Stimulated activated CD4-positive, alpha-beta T cell treated with anti-CD3 and anti-CD28 coated beads, Interleukin-15, amount 100 ng/mL, for 48 hours (primary cell): ENCODE data around the gene TOR4A.

Experiments used
- DNase-seq, 2 donors: peaks; one replicate each; pipeline ENCODE4 v3.0.0-alpha.2; 2020; ENCODE audit warnings: low read depth in 2 of 2

Gene TOR4A

DNA sequence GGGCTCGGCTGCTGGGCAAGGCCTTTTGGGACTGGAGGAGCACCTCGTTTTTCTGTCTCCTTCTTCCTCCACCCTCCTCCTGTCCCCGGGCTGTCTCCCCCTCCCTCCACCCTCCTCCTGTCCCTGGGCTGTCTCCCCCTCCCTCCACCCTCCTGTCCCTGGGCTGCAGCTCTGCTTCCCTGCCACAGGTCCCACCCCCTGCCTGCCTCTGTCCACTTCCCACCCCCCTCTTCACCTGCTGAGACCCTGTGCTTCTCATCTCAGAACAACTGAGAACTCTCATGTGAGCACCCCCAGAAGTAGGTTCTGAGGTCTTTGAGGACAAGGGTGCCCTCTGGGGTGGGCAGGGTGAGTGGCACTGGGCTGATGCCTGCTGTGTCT, 5.8 kb upstream of the TOR4A start:
- no peak for DNase-seq

DNA sequence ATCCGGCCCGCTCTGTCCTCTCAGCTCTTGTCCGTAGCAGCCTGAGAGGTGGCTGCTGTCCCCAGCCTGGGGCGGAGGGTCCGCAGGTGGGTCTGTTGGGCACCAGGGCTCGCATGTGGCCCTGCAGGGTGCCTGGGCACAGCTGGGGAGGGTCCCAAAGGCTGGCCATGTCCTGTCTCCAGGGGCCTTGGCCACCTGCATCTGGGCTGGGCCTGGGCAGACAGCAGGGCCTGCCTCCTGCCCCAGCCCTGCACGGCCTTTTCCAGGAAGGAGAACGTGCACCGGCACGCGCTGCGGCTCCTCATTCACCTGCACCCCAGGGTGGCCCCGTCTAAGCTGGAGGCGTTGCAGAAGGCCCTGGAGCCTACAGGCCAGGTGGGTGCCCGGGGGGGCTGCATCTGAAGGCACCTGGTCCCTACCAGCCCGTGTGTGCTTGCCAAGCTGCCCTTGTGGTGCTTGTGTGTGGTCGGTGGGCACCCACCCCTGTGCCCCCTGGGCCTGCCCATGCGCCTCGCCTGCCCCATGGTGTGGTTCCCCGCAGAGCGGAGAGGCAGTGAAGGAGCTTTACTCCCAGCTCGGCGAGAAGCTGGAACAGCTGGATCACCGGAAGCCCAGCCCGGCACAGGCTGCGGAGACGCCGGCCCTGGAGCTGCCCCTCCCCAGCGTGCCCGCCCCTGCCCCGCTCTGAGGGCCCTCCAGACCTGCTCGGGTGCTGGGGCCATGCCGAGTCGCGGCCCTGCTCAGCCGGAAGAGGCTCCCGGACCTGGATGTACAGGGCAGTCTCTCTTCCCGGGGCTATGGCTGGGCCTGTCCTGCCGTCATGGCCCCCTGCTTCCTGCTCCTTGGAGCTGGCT, 5.1 kb upstream of the TOR4A start:
- DNase-seq, result no peak

DNA sequence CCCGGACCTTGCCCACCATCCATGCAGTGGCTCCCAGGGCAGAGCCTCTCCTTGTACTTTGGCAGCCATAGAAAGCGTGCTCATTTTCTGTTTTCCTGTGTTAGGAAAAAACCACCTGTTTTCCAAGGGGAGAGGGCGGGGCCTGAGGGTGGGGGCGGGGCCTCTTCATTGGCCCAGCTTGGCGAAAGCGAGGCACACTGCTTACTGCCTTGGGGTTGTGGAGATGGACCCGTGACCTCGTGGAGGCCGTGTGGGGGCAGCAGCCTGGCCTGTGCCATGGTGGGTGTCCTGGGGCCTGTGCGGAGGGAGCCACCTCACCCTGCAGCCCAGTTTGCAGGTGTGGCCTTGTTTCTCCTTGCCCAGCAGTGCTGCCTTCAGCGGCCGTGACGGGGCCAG, 4.4 kb upstream of the TOR4A start:
- no peak for DNase-seq

DNA sequence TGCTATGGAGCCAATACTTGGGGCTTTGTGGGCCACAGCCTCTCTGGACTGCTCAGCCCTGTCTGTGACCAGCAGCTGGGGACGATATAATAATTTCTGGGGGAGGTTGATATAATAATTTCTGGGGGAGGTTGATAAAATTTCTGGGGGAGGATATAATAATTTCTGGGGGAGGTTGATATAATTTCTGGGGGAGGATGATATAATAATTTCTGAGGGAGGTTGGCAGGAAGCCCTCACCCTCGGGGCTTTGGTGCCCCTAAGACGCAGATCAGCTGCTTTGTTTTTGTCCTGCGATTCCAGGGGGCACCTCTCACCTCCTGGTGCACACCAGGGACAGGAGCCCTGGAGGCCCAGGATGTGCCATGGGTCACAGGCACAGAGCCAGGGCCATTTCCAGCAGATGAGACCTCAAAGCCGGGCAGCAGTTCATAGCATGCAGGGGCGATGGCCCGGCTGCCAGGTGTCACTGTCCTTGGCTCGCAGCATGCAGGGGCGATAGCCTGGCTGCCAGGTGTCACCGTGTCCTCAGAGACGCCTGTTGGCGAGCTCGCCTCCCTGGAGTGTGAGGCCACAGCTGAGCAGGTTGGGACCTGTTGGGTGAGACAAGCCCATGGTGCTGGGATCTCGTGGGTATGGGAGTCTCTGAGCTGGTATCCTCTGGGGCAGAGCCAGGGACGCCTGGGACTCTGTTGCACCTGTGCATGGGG, 3.8 kb upstream of the TOR4A start:
- no peak for DNase-seq

GRCh38 chr9:137275203-137275587, 2.3 kb upstream of the TOR4A start:
- DNase-seq, result no peak

- no peak for DNase-seq
Measured at GRCh38 chr9:137275588-137276472, 1.7 kb upstream of the TOR4A start.

DNA sequence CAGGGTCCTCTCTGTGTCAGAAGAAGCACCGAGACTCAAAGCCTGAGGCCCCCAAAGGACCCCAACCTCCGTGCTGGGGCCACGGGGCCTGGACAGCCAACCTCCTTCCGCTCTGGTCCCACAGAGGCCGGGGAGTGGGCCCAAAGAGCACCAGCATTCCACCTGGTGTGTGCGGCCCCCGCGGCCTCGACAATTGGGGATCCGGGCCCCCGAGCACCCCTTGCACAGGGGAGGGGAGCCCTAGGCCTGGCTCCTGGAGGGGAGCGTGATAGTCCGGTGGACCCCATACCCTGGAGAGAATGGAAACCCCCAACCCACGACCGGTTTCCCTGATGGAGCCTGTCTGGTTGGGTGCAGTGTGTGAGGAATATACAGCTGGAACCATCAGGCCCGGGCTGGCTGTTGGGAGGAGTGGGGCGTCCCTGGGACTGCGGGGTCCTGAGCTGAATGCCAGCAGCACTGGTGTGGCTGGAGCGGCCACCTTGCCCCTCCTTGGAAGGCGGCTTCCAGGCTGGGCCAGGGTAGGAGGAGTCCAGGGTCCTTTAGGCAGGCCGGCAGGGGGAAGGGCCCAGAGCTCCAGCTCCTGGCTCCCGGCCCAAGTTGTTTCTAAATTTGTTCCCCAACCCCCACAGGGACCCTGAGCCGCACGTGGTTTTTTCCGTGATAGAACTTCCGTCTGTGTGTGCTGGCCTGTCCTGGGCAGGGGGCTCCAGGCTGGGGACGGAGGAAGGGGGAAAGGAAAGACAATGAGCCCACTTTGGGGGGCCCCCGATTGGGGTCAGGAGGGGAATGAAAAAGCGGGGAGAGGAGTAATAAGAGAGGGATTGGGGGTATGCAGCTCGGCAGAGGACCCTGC, 825 bp upstream of the TOR4A start:
- DNase-seq, result no peak

DNA sequence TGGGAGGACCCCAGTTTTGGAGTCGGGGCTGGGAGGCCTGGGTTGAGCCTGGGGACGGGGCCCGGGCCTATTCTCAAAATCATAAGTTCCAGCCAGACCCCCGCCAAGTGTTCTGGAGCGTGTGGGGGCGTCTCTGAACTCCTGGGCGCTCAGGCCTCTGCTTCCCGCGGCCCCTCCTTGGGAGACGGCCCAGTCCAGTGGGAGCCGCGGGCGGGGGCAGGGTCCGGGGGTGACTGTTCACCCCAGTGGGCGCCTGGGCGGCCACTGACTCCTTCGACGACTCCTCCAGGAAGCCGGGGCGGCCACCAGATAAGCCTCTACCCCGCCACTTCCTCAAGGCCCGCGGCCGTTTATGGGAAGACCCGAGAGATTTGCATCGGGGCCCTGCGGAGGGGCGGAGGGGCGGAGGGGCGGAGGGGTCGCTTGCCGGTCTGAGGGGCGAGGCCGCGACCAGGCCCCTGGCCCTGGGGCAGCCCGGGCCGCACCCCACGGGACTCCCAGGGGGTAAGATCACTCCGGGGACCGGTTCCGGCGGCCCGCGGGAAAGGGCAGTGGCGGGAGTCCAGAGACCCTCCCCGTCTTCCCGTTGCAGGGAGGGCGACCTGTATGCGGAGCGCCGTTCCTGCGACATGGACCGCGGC, 655 bp downstream of the TOR4A start:
- DNase-seq, result no peak

DNA sequence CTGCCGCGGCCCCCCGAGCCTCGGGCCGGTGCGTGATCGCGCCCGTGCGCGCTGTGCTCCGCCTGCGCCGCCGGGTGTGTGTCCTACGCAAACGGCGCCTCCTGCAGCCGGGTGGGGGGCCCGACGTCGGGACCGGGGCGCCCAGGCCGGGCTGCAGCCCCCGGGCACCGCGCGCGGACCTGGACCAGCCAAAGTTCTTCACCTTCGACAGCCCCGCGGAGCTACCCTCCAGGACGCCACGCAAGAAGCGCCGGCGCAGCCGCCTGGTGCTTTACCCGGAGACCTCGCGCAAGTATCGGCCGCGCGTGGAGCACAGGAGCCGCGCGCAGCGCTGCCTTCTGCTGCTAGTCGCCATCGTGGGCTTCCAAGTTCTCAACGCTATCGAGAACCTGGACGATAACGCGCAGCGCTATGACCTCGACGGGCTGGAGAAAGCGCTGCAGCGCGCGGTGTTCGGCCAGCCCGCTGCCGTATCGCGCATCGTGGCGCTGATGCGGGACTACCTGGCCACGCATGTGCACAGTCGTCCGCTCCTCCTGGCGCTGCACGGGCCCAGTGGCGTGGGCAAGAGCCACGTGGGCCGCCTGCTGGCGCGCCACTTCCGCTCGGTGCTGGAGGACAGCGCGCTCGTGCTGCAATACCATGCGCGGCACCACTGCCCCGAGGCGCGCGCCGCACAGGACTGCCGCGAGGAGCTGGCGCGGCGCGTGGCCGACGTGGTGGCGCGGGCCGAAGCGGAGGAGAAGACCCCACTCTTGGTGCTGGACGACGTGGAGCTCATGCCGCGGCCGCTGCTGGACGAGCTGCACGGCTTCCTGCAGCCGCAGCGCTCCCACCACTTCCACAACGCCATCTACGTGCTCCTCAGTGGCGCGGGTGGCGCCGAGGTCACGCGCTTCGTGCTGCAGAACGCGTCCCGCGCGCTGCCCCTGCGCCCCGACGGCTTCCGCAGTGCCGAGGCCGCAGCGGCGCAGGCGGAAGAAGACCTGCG, 1.5 kb downstream of the TOR4A start:
- DNase-seq, result no peak

GRCh38 chr9:137279741-137280473, 2.4 kb downstream of the TOR4A start:
- no peak for DNase-seq

DNA sequence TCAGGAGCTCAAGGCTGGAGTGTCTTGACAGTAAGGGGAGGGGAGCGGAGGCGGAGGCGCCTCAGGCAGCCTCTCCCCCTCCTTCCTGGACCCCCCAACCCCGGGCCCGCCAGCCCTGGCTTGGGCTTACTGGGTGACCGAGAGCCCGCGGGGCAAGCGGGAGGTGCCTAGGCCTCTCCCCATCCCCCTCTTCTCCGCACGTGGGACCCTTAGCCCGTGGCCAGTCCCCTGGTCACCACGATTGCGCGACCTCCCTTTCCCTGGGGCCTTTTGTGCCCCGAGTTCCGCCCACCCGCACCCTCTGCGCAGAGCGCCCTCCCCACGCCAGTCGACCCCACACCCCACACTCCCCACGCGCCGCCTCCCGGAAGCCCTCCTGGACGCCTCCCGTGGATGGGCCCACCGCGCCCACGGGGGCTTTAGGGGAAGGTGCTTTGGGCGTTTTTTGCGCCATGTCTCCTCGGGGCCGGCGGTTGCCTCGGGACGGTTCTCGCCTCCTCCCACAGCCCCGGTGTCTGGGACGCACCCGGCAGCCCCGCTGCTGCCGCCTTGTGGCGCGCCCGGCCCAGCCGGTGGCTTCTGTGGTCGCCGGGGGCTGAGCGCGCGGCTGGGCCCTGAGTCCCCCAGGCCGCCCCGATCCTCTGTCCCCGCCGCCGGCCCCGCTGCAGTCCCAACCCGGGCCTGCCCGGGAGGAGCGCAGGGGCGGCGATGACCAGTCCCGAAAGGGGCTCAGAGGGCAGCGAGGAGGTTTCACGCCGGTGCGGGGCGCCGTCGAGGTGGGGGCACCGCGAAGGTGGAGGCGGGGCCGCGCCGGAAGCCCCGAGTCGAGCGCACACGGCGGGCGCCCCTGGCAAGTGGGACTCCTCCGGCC, 3.2 kb downstream of the TOR4A start:
- no peak for DNase-seq

DNA sequence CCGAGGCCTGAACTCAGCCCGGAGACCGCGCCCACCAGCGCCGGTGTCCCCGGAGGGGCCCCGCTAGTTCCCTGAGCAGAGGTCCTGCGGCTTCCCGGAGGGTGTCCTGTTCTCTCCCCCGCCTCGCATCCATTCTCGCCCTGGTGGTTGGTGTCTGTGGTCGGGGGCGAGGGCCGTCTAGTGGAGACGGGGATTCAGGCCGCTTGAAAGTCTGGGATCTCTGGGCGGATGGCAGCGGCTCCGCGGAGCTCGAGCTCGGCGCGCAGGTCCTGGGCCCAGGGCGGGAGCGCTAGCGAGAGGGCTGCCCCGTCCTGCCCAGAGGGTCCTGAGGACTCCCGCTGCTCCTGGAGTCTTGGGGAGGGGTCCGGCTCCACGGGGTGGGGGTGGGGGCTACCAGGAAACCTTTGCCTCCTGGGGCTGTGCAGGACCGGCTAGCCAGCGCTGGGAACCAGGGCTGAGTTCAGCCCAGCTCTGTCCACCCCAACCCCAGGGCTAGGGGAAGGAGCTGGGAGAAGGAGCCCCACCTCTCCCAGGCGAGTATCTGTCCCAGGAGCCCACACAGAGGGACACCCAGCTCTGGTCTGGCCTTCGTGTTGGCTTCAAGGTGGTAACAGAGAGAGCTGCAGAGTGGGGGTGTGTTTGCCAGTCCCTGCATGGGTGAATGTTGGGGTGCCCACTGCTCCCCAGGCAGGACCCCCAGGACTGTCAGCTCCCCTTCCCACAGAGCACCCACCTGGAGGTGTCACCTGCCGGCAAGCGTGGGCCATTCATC, 4.0 kb downstream of the TOR4A start:
- no peak for DNase-seq

DNA sequence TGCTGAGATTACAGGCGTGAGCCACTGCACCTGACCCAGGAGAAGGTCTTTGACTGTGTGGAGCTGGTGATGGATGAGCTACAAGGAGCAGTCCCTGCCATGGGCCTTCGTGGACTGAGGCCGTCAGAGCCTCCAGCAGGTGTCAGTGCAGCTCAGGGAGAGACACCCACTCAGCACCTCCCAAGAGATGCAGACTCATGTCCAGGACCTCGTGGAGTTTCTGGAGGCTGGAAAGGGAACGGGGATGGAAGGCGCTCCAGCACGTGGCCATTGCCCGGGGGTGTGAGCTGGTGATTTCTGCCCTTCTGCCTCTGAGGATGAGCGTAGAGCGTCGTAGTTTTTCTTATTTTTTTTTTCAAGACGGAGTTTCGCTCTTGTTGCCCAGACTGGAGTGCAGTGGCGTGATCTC, 9.5 kb downstream of the TOR4A start:
- DNase-seq, result no peak

DNA sequence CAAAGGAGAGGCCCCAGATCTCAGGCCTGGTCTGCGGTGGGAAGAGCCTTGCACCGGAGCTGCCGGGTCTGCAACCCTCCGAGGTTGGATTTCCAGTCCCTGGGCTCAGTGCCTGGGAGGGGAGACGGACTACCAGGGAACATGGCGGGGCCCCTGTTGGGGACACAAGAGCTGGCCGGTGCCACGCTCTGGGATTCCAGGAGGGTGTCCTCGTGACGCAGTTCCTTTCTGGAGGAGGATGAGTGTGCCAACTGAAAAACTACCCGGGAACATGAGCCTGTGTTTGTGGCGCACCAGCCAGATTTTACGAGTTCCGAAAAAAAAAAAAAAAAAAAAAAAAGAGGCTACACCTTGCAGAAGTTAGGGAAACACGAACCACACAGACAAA, 15.6 kb downstream of the TOR4A start:
- DNase-seq, result no peak

- no peak for DNase-seq
Measured at GRCh38 chr9:137293482-137294090, 16.1 kb downstream of the TOR4A start.

DNA sequence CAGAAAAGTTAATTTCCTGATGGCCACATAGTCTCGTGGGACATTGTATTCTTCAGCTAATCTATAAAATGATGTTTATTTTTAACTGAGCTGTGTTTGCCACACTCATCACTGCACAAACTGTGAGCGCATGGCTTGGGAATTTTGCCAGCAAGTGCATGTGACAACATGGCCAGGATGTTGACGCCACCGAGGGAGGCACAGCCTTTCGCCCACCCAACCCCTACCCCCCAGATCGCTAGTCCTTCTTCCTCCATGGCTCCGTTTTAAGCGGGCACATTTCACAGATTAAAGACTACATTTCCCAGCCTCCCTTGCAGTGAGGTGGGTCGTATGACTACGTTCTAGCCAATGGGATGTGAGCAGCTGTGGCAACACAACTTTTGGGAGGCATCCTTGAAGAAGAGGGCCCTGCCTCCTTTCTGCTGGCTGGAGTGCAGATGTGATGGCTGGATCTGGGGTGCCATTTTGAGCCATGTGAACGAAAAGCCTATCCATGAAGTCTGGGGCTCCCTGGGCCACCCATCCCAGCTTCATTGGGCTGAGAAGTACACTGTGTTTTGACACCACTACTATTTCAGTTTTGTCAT, 16.7 kb downstream of the TOR4A start:
- DNase-seq, result no peak
